Breast epithelium (tissue), 4 donors: Measurements from ENCODE around the gene GNAT2. TPM values are rescaled to one million over a fixed set of nuclear protein-coding genes. Genes with fewer than 3 reads are reported as not detected.

Experiments used
- DNase-seq, 2 donors: peaks; one replicate each; pipeline ENCODE4 v3.0.0-alpha.2; 2019; ENCODE audit warnings: low spot score in 2 of 2
- H3K27ac ChIP-seq, 2 donors: fragments of 200-600 bp; sonication (generic) in 1 of 2; one replicate each; pipeline ENCODE4 v1.5.1; 2016 to 2019; ENCODE audit warnings: mild to moderate bottlenecking in 1 of 2
- H3K27me3 ChIP-seq, 2 donors: fragments of 200-600 bp; sonication (generic) in 1 of 2; one replicate each; pipeline versions ENCODE4 v1.5.1 to v1.6.0; 2017 to 2019; ENCODE audit warnings: control low read depth in 1 of 2, mild to moderate bottlenecking in 1 of 2
- H3K36me3 ChIP-seq: fragments of 200-600 bp; one replicate; pipeline ENCODE4 v1.5.1; 2019
- H3K4me1 ChIP-seq, 2 donors: fragments of 200-600 bp; sonication (generic); one replicate each; pipeline ENCODE4 v1.5.1; 2016 to 2019; ENCODE audit warnings: control low read depth in 1 of 2
- H3K4me3 ChIP-seq, 3 donors: fragments of 200-600 bp; sonication (generic); 1 replicate in 2 of 3; 2 replicates in 1 of 3; pipeline ENCODE4 v1.5.1; 2016 to 2019; ENCODE audit warnings: mild to moderate bottlenecking in 3 of 3, moderate library complexity in 2 of 3
- H3K9me3 ChIP-seq, 2 donors: fragments of 200-600 bp; sonication (generic) in 1 of 2; one replicate each; pipeline ENCODE4 v1.5.1; 2016 to 2019; ENCODE audit warnings: control low read depth in 1 of 2
- POLR2A ChIP-seq: fragments of 450-650 bp; IDR thresholded peaks from one replicate; pipeline ENCODE4 v1.6.1; 2016; ENCODE audit warnings: antibody characterized with exemption, mild to moderate bottlenecking, moderate library complexity
- POLR2AphosphoS5 ChIP-seq, 3 donors: sonication (generic); formaldehyde crosslinking; IDR thresholded peaks; one replicate each; pipeline ENCODE4 v1.6.1; 2017; ENCODE audit warnings: antibody characterized with exemption in 3 of 3
- intact Hi-C: fragments of 100-400 bp; cut with DNase I; formaldehyde crosslinking; loops from one replicate; pipeline ENCODE4 v1.15.1; 2023; ENCODE audit warnings: low total_unique reads
- total RNA-seq, 3 donors: library from RNA; depleted of rRNA; stranded (reverse); fragments of >200 nt; gene quantifications; one replicate each; pipeline ENCODE4 v1.1.0, GENCODE V29; 2016
- TF ChIP-seq, protein P1 (sequence below), 3 donors: fragments of 450-650 bp; IDR thresholded peaks; one replicate each; pipeline ENCODE4 v1.5.1; 2016 to 2017; ENCODE audit warnings: antibody characterized with exemption in 3 of 3, mild to moderate bottlenecking in 3 of 3, moderate library complexity in 3 of 3

Gene GNAT2
- total RNA-seq, 3 donors from 2014 or later = not detected

DNA sequence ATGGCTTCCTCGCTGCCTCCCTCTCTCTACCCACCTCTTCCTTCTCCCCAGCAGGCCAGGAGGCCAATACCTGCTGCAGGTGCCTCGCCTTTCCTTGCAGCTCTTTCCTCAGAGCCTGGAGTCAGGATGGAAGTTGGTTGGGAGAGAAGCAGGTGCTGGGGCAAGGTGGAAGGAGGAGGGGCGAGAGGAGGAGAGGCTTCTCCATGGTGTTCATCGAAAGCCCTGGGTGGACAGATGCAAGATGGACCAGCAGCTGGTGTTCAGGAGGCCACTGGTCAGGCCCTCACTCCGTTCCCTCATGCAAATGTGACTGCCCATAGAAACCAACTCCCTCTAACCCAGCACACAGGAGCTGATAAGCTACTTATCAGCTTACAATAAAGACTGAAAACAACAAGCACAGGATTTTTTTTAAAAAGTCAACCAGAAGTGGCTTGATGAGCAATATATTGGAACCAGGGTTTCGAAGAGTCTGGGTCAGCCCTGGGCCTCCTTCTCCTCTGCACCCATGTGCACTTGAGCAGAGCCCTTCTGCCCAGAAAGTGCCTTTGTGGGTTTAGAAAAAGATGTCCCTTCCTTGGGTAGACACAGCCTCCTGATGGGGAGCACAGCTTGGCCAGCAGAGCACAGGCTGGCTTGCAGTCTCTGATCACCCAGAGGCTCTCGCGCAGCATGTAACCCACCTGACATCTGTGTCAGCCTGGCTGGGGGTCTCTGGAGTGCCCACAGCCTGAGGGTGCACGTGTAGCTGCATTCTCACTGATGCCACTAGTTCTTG, 19.8 kb upstream of the GNAT2 start:
- no peak overlapping the region for H3K4me3 ChIP-seq
- TF ChIP-seq POLR2AphosphoS5 (IDR thresholded peaks at IDR 0.05) (no peak), POLR2A (no peak)
- TF ChIP-seq, protein P1, sequence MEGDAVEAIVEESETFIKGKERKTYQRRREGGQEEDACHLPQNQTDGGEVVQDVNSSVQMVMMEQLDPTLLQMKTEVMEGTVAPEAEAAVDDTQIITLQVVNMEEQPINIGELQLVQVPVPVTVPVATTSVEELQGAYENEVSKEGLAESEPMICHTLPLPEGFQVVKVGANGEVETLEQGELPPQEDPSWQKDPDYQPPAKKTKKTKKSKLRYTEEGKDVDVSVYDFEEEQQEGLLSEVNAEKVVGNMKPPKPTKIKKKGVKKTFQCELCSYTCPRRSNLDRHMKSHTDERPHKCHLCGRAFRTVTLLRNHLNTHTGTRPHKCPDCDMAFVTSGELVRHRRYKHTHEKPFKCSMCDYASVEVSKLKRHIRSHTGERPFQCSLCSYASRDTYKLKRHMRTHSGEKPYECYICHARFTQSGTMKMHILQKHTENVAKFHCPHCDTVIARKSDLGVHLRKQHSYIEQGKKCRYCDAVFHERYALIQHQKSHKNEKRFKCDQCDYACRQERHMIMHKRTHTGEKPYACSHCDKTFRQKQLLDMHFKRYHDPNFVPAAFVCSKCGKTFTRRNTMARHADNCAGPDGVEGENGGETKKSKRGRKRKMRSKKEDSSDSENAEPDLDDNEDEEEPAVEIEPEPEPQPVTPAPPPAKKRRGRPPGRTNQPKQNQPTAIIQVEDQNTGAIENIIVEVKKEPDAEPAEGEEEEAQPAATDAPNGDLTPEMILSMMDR (IDR thresholded peaks at IDR 0.05) = no peak
- no peaks in the 10 kb centered on the region for H3K4me1 ChIP-seq
- no peak overlapping the region for H3K27ac ChIP-seq
- DNase-seq = no peak
- no peaks in the 10 kb centered on the region for H3K27me3 ChIP-seq
- H3K36me3 ChIP-seq = no peaks in the 10 kb centered on the region
- no peaks in the 10 kb centered on the region for H3K9me3 ChIP-seq
- intact Hi-C loops = loop anchor here (10.0 kb wide), 1 partner anchor 136 kb away; no protein-coding TSS in a partner anchor

DNA sequence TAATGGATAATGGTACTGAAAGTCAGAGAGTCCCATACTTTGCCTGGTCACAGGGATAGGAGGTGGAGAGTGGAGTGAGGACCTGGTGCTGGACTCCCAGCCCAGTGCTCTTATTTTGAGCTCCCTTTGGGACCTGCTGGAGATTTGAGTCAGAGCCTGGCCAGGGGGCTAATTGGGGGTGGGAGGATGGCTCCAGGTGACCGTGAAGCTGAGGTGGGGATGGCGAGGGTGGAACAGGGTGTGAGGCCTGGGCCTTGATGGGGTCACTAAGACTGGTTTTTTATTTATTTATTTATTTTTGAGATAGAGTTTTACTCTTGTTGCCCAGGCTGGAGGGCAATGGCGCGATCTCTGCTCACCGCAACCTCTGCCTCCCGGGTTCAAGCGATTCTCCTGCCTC, 18.0 kb upstream of the GNAT2 start:
- Histone ChIP-seq H3K27ac (no peak overlapping the region), H3K4me3 (no peak overlapping the region), H3K4me1 (no peaks in the 10 kb centered on the region), H3K9me3 (no peaks in the 10 kb centered on the region), H3K36me3 (no peaks in the 10 kb centered on the region), H3K27me3 (no peaks in the 10 kb centered on the region)
- intact Hi-C loops = loop anchor here (10.0 kb wide), 1 partner anchor 137 kb away; no protein-coding TSS in a partner anchor
- TF ChIP-seq POLR2AphosphoS5 (IDR thresholded peaks at IDR 0.05) (no peak), POLR2A (no peak)
- TF ChIP-seq, protein P1 (IDR thresholded peaks at IDR 0.05) = no peak
- no peak for DNase-seq

- intact Hi-C loops = loop anchor here (10.0 kb wide), 1 partner anchor 138 kb away; no protein-coding TSS in a partner anchor
Observed at GRCh38 chr1:109636201-109636952, 17.0 kb upstream of the GNAT2 start.

DNA sequence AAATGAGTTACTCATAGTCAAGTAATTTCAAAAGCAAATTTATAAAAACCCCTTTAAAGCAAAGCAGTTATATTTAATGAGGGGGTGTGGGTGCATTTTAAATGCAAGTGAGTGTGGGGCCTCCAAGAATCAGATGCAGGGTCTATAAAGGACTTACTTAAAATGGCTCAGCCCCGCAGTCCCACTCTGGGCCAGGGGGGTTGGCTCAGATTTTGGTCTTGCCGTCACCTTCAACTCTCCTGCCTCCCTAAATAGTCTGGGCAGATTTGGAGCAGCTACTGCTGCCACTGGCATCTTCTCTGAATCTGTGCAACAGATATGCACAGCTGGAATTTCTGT, 16.4 kb upstream of the GNAT2 start:
- Histone ChIP-seq H3K27ac (no peak overlapping the region), H3K36me3 (no peaks in the 10 kb centered on the region), H3K4me1 (no peaks in the 10 kb centered on the region), H3K9me3 (no peaks in the 10 kb centered on the region), H3K4me3 (no peak overlapping the region), H3K27me3 (no peaks in the 10 kb centered on the region)
- no peak for DNase-seq
- TF ChIP-seq POLR2A = no peak
- TF ChIP-seq, protein P1 (IDR thresholded peaks at IDR 0.05) = no peak
- TF ChIP-seq POLR2AphosphoS5 (IDR thresholded peaks at IDR 0.05) = no peak
- intact Hi-C loops = loop anchor here (10.0 kb wide), 1 partner anchor 139 kb away; no protein-coding TSS in a partner anchor

More at GRCh38 chr1:109636201-109636952, 17.0 kb upstream of the GNAT2 start:
- no peak for DNase-seq
- no peak overlapping the region for H3K4me3 ChIP-seq
- TF ChIP-seq POLR2A = no peak
- peak in 1 of 3 donors; percentile 17 for TF ChIP-seq POLR2AphosphoS5 (IDR thresholded peaks at IDR 0.05)
- no peaks in the 10 kb centered on the region for H3K9me3 ChIP-seq
- no peaks in the 10 kb centered on the region for H3K27me3 ChIP-seq
- peak overlapping the region in 1 of 2 donors; percentile 20 for H3K27ac ChIP-seq
- no peaks in the 10 kb centered on the region for H3K36me3 ChIP-seq
- H3K4me1 ChIP-seq = no peaks in the 10 kb centered on the region

DNA sequence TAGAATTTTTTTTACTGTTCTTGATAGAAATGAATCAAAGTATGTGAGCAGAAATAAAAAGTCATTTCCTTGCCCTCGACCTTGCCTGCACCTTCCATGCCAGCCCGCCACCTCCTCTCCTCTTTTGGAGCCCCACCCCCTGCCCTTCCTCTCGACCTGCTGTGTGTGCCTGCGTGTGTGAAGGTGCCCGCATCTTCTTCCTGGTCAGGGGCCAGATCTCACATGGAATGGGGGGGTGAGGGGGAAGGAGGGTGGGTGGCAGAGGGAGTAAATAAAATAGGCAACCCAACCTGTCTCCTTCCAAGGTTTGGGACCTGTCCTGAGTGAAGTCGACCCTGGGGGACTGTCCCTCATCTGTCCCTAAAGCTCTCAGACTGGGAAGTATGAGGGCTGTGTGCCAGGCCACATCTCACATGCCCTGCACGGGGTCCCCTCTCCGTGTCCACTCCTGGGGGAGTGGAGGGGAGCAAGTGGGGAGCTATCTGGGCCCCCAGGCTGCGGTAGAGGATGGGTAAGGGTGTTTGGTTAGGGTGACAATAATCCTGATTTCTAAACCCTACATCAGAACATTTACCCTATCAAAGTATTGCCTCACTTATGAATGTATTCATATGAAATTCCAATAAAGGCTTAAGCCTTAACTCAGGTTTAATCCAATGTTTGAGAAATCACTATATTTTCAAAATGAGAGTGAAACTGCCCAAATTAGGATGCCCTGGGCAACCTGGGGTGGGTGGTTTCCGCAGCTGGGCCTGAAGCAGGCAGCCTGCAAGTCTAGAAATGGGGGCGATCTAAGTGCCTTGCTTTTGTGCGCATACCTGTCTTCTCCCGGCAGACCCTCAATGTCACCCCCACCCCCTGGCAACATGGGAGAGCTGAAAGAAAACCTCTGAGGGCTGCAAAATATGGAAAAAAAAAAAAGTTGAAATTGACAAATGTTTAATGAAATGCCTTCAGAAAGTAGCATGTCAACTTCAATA, 15.6 kb upstream of the GNAT2 start:
- Histone ChIP-seq H3K4me1 (no peaks in the 10 kb centered on the region), H3K27ac (no peak overlapping the region)

More for the DNA sequence above, 15.6 kb upstream of the GNAT2 start:
- no peaks in the 10 kb centered on the region for H3K9me3 ChIP-seq
- no peaks in the 10 kb centered on the region for H3K36me3 ChIP-seq
- intact Hi-C loops = loop anchor here (10.0 kb wide), 1 partner anchor 140 kb away; no protein-coding TSS in a partner anchor
- DNase-seq = no peak
- no peaks in the 10 kb centered on the region for H3K27me3 ChIP-seq
- no peak overlapping the region for H3K4me3 ChIP-seq
- TF ChIP-seq POLR2A (no peak), POLR2AphosphoS5 (IDR thresholded peaks at IDR 0.05) (no peak)
- TF ChIP-seq, protein P1 (IDR thresholded peaks at IDR 0.05) = no peak
